Fibroblast of lung (primary cell): ENCODE results near the gene CD48. TPM values are rescaled to one million over a fixed set of nuclear protein-coding genes. Genes with fewer than 3 reads are reported as not detected.
"Not testable (repeated sequence)": the region's sequence is repeated elsewhere in the genome, so short reads cannot be mapped to it uniquely, and the experiment has no call there.

Experiments
- DNase-seq, 2 donors: peaks; one replicate each; pipeline versions ENCODE4 v3.0.0 to v3.0.0-alpha.2; 2010; ENCODE audit warnings: low read depth in 2 of 2
- H2AFZ ChIP-seq: 2 replicates; pipeline ENCODE4 v1.5.1; 2012; ENCODE audit warnings: low read length, control low read depth, inconsistent platforms
- H3K27ac ChIP-seq: 2 replicates; pipeline ENCODE4 v1.5.1; 2011; ENCODE audit warnings: low read length, control low read depth; ENCODE audit not compliant: insufficient read depth
- H3K27me3 ChIP-seq: 2 replicates; pipeline ENCODE4 v1.5.1; 2011; ENCODE audit warnings: mild to moderate bottlenecking, low read length; ENCODE audit not compliant: control insufficient read depth, insufficient read depth
- H3K36me3 ChIP-seq: 2 replicates; pipeline ENCODE4 v1.5.1; 2011; ENCODE audit warnings: low read length; ENCODE audit not compliant: control insufficient read depth, insufficient read depth
- H3K4me1 ChIP-seq: 2 replicates; pipeline ENCODE4 v1.5.1; 2011; ENCODE audit warnings: low read length; ENCODE audit not compliant: control insufficient read depth, insufficient read depth; ENCODE audit errors: extremely low read depth
- H3K4me2 ChIP-seq: 2 replicates; pipeline ENCODE4 v1.5.1; 2011; ENCODE audit warnings: low read length, control low read depth; ENCODE audit not compliant: insufficient read depth; ENCODE audit errors: extremely low read depth
- H3K4me3 ChIP-seq, 4 experiments: fragments of 200-600 bp in 1 of 4; sonication (generic) in 1 of 4; replicated peaks in 1 of 4; 2 replicates each; pipeline ENCODE4 v1.5.1; 2011 to 2016; ENCODE audit warnings: low read length in 4 of 4, low read depth in 3 of 4, mild to moderate bottlenecking in 3 of 4, control low read depth in 2 of 4, inconsistent platforms in 1 of 4, mixed read lengths in 1 of 4; ENCODE audit not compliant: insufficient read depth in 1 of 4; ENCODE audit errors: control extremely low read depth in 1 of 4
- H3K79me2 ChIP-seq: 2 replicates; pipeline ENCODE4 v1.5.1; 2012; ENCODE audit warnings: mild to moderate bottlenecking, low read length, inconsistent platforms; ENCODE audit not compliant: control insufficient read depth, insufficient read depth
- H3K9ac ChIP-seq: 2 replicates; pipeline ENCODE4 v1.5.1; 2011; ENCODE audit warnings: mild to moderate bottlenecking, low read length, control low read depth; ENCODE audit not compliant: insufficient read depth
- H3K9me3 ChIP-seq: 2 replicates; pipeline ENCODE4 v1.5.1; 2012; ENCODE audit warnings: low read depth, low read length; ENCODE audit not compliant: control insufficient read depth, insufficient read depth
- H4K20me1 ChIP-seq: 2 replicates; pipeline ENCODE4 v1.5.1; 2011; ENCODE audit warnings: low read length; ENCODE audit not compliant: control insufficient read depth, insufficient read depth; ENCODE audit errors: extremely low read depth
- CTCF ChIP-seq, 2 donors: IDR thresholded peaks in 1 of 2; conservative IDR thresholded peaks in 1 of 2; 1 replicate in 1 of 2; 2 replicates in 1 of 2; pipeline ENCODE4 v1.5.1; 2011 to 2012; ENCODE audit warnings: low read length in 2 of 2, control low read depth in 1 of 2, inconsistent platforms in 1 of 2, low read depth in 1 of 2, mild to moderate bottlenecking in 1 of 2
- EZH2 ChIP-seq: IDR thresholded peaks from 2 replicates; pipeline ENCODE4 v1.5.1; 2012; ENCODE audit warnings: low read length, control low read depth, mild to moderate bottlenecking; ENCODE audit errors: missing control alignments
- polyA plus RNA-seq, 2 donors: library from polyadenylated mRNA; depleted of rRNA in 1 of 2; stranded (reverse) in 1 of 2; unstranded in 1 of 2; fragments of >200 nt; gene quantifications; 2 replicates each; pipeline ENCODE4 v1.2.1, GENCODE V29; 2011 to 2012; ENCODE audit warnings: missing spikeins in 1 of 2
- total RNA-seq: library from RNA; depleted of rRNA; stranded (reverse); fragments of >200 nt; gene quantifications from 2 replicates; pipeline ENCODE4 v1.2.1, GENCODE V29; 2014

CD48 gene
- total and polyA plus RNA-seq, 2 donors (not counting 1 experiment from before 2014, with no cell fraction given) = not detected

- no peaks in the 10 kb centered on the region for H3K79me2 ChIP-seq
- H3K4me3 ChIP-seq = no peak overlapping the region
- H3K4me2 ChIP-seq = no peak overlapping the region
- H3K4me1 ChIP-seq = no peaks in the 10 kb centered on the region
- no peak for DNase-seq
- no peaks in the 10 kb centered on the region for H3K9me3 ChIP-seq
- H4K20me1 ChIP-seq = no peaks in the 10 kb centered on the region
- no peaks in the 10 kb centered on the region for H3K36me3 ChIP-seq
- H3K9ac ChIP-seq = no peak overlapping the region
- H2AFZ ChIP-seq = no peak overlapping the region
- TF ChIP-seq EZH2 (no peak), CTCF (conservative IDR thresholded peaks at IDR 0.05 in 1 of 2, IDR thresholded peaks at IDR 0.05 in 1 of 2; ENCODE audit: low read depth in 1 of 2, low read length in 2 of 2) (no peak)
- no peaks in the 10 kb centered on the region for H3K27me3 ChIP-seq
- H3K27ac ChIP-seq = no peak overlapping the region
Observed at GRCh38 chr1:160706526-160707235, 4.9 kb downstream of the CD48 start.

DNA sequence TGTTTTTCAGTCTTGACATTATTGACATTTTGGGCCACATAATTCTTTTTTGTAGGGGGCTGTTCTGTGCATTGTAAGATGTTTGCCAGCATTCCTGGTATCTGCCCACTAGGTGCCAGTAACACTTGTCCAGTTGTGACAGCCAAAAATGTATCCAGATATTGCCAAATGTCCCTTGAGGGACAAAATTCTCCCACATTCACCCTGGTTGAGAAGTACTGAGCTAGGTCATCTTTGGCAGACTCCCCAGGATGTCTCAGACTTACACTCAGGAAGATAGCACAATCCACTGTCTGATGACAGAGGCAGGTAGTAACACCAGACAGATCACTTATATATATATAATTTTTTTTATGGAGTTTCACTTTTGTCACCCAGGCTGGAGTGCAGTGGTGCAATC lies 5.9 kb downstream of the CD48 start:
- DNase-seq = no peak
- no peak overlapping the region for H2AFZ ChIP-seq
- H4K20me1 ChIP-seq = no peaks in the 10 kb centered on the region
- H3K9ac ChIP-seq = no peak overlapping the region
- no peak for TF ChIP-seq EZH2
- TF ChIP-seq CTCF (conservative IDR thresholded peaks at IDR 0.05 in 1 of 2, IDR thresholded peaks at IDR 0.05 in 1 of 2; ENCODE audit: low read depth in 1 of 2, low read length in 2 of 2) = no peak
- no peaks in the 10 kb centered on the region for H3K9me3 ChIP-seq
- no peaks in the 10 kb centered on the region for H3K4me1 ChIP-seq
- H3K79me2 ChIP-seq = no peaks in the 10 kb centered on the region
- no peaks in the 10 kb centered on the region for H3K27me3 ChIP-seq
- no peak overlapping the region for H3K4me2 ChIP-seq
- H3K27ac ChIP-seq = no peak overlapping the region
- no peaks in the 10 kb centered on the region for H3K36me3 ChIP-seq
- H3K4me3 ChIP-seq = no peak overlapping the region

GRCh38 chr1:160705212-160705621 lies 6.4 kb downstream of the CD48 start:
- H3K79me2 ChIP-seq, H3K4me1 ChIP-seq, H3K9me3 ChIP-seq, H3K4me2 ChIP-seq, H3K27me3 ChIP-seq, H3K4me3 ChIP-seq, H2AFZ ChIP-seq, H4K20me1 ChIP-seq, H3K9ac ChIP-seq, H3K27ac ChIP-seq, DNase-seq, H3K36me3 ChIP-seq: not testable (repeated sequence)
